HepG2 (cell line): ENCODE results near the gene TRMT112. TPM values are rescaled to one million over a fixed set of nuclear protein-coding genes. Genes with fewer than 3 reads are reported as not detected.

Experiments
- BATF2 ChIP-seq: sonication (generic); formaldehyde crosslinking; IDR thresholded peaks from 2 replicates; pipeline ENCODE4 v1.8.0; 2022; ENCODE audit warnings: mild to moderate bottlenecking, missing genetic modification reagents, moderate library complexity
- CC2D1A ChIP-seq: sonication (generic); formaldehyde crosslinking; IDR thresholded peaks from 2 replicates; pipeline ENCODE4 v1.8.1; 2023; ENCODE audit warnings: mild to moderate bottlenecking, missing genetic modification reagents
- CREB3 ChIP-seq: sonication (generic); formaldehyde crosslinking; IDR thresholded peaks from 2 replicates; pipeline ENCODE4 v1.5.0; 2020; ENCODE audit warnings: missing genetic modification reagents
- DDIT3 ChIP-seq: sonication (generic); formaldehyde crosslinking; IDR thresholded peaks from 2 replicates; pipeline ENCODE4 v1.4.0; 2020; ENCODE audit warnings: mild to moderate bottlenecking, missing genetic modification reagents
- HNRNPLL ChIP-seq: fragments of 200-400 bp; formaldehyde crosslinking; IDR thresholded peaks from 2 replicates; pipeline ENCODE4 v1.6.1; 2017; ENCODE audit warnings: mild to moderate bottlenecking, low read depth, low read length; ENCODE audit not compliant: poor library complexity, severe bottlenecking
- MAFG ChIP-seq: sonication (generic); formaldehyde crosslinking; IDR thresholded peaks from 2 replicates; pipeline ENCODE4 v1.5.1; 2020; ENCODE audit warnings: mild to moderate bottlenecking, missing genetic modification reagents
- NFE2L2 ChIP-seq: fragments of 150-350 bp; IDR thresholded peaks from 2 replicates; pipeline ENCODE4 v1.6.1; 2014; ENCODE audit warnings: low read length
- TFDP2 ChIP-seq: sonication (generic); formaldehyde crosslinking; IDR thresholded peaks from 2 replicates; pipeline ENCODE4 v1.4.0; 2020; ENCODE audit warnings: missing genetic modification reagents
- TOE1 ChIP-seq: sonication (generic); formaldehyde crosslinking; IDR thresholded peaks from 2 replicates; pipeline ENCODE4 v1.4.0; 2020; ENCODE audit warnings: mild to moderate bottlenecking, missing genetic modification reagents
- U2AF2 ChIP-seq: fragments of 200-400 bp; formaldehyde crosslinking; IDR thresholded peaks from 2 replicates; pipeline ENCODE4 v1.6.1; 2017; ENCODE audit warnings: low read depth, mild to moderate bottlenecking, low read length
- ZFP1 ChIP-seq: IDR thresholded peaks from 2 replicates; pipeline ENCODE4 v1.6.1; 2016
- ZFP91 ChIP-seq: sonication (generic); formaldehyde crosslinking; IDR thresholded peaks from 2 replicates; pipeline ENCODE4 v1.9.0; 2022; ENCODE audit warnings: missing genetic modification reagents, mild to moderate bottlenecking, borderline replicate concordance
- ZNF512B ChIP-seq: sonication (generic); formaldehyde crosslinking; IDR thresholded peaks from 2 replicates; pipeline ENCODE4 v1.5.1; 2020; ENCODE audit warnings: missing genetic modification reagents, mild to moderate bottlenecking, borderline replicate concordance
- ZNF552 ChIP-seq: sonication (generic); formaldehyde crosslinking; IDR thresholded peaks from 2 replicates; pipeline ENCODE4 v1.9.0; 2022; ENCODE audit warnings: missing genetic modification reagents, mild to moderate bottlenecking, borderline replicate concordance
- ZNF660 ChIP-seq: sonication (generic); formaldehyde crosslinking; IDR thresholded peaks from 2 replicates; pipeline ENCODE4 v1.5.1; 2020; ENCODE audit warnings: mild to moderate bottlenecking, low read depth, missing genetic modification reagents, borderline replicate concordance
- ZNF672 ChIP-seq: sonication (generic); formaldehyde crosslinking; IDR thresholded peaks from 2 replicates; pipeline ENCODE4 v1.8.1; 2022; ENCODE audit warnings: missing genetic modification reagents
- polyA plus RNA-seq, 8 experiments: library from polyadenylated mRNA; depleted of rRNA in 3 of 8; stranded (reverse) in 7 of 8; unstranded in 1 of 8; fragments of >200 nt; fragmentation: Illumina TruSeq in 4 of 8; extraction: Trizol in 4 of 8; gene quantifications; 2 replicates each; pipeline versions ENCODE4 v1.2.1 to v1.2.3, GENCODE V29; 2011 to 2016; ENCODE audit warnings: low read depth in 4 of 8, missing spikeins in 1 of 8, mixed read lengths in 1 of 8; ENCODE audit not compliant: insufficient read depth in 1 of 8
- total RNA-seq, 5 experiments: library from RNA; depleted of rRNA; stranded (reverse); fragments of >200 nt; fragmentation: Illumina TruSeq; extraction: Trizol; gene quantifications; 2 replicates each; pipeline ENCODE4 v1.2.3, GENCODE V29; 2016; ENCODE audit warnings: low read depth in 1 of 5

The TRMT112 gene
- total and polyA plus RNA-seq, 2 of the 13 experiments (the other 11 are each of a cell fraction or from before 2014, with no cell fraction given), result 186 to 409 TPM

GRCh38 chr11:64284048-64284961 is 33.1 kb downstream of the TRMT112 start, which contains the start of gene BAD (continued):
- peak; percentile 32; the same call in 1 of the 2 replicates for TF ChIP-seq ZFP91
- TF ChIP-seq HNRNPLL, result peak; percentile 80
- TF ChIP-seq ZNF512B (CRISPR knock-in tag), result no peak
- no peak for TF ChIP-seq TOE1
- no peak for TF ChIP-seq CREB3 (CRISPR knock-in tag)
- TF ChIP-seq MAFG, result no peak
- TF ChIP-seq ZNF552 (CRISPR knock-in tag), result no peak
- TF ChIP-seq ZNF660 (CRISPR knock-in tag), result no peak
- TF ChIP-seq NFE2L2, result no peak
- TF ChIP-seq ZFP1 (CRISPR knock-in tag), result no peak
- TF ChIP-seq DDIT3 (CRISPR knock-in tag), result no peak; the same call in 1 of the 2 replicates
- TF ChIP-seq U2AF2, result peak; percentile 97
- TF ChIP-seq BATF2 (CRISPR knock-in tag), result no peak
- no peak for TF ChIP-seq CC2D1A (CRISPR knock-in tag)
- TF ChIP-seq ZNF672, result no peak
- no peak for TF ChIP-seq TFDP2 (CRISPR knock-in tag)
